Tibial artery (tissue), 4 donors: ENCODE results near the gene BRF1.

Source experiments
- DNase-seq, 2 donors: peaks; one replicate each; pipeline ENCODE4 v3.0.0-alpha.2; 2019
- H3K27ac ChIP-seq, 2 donors: fragments of 200-600 bp; sonication (generic) in 1 of 2; 1 replicate in 1 of 2; 2 replicates in 1 of 2; pipeline ENCODE4 v1.5.1; 2018 to 2019; ENCODE audit warnings: mild to moderate bottlenecking in 1 of 2
- H3K27me3 ChIP-seq, 2 donors: fragments of 200-600 bp; sonication (generic) in 1 of 2; one replicate each; pipeline versions ENCODE4 v1.5.1 to v1.6.0; 2016 to 2019
- H3K36me3 ChIP-seq, 3 donors: fragments of 200-600 bp; sonication (generic) in 2 of 3; one replicate each; pipeline ENCODE4 v1.5.1; 2016 to 2019; ENCODE audit warnings: mild to moderate bottlenecking in 2 of 3
- H3K4me1 ChIP-seq, 4 donors: fragments of 200-600 bp; sonication (generic) in 2 of 4; 1 replicate in 3 of 4; 2 replicates in 1 of 4; pipeline ENCODE4 v1.5.1; 2016 to 2019
- H3K4me3 ChIP-seq, 2 donors: fragments of 200-600 bp; sonication (generic) in 1 of 2; 1 replicate in 1 of 2; 2 replicates in 1 of 2; pipeline ENCODE4 v1.5.1; 2018 to 2019; ENCODE audit warnings: mild to moderate bottlenecking in 2 of 2
- H3K9me3 ChIP-seq, 3 donors: fragments of 200-600 bp; sonication (generic) in 1 of 3; one replicate each; pipeline ENCODE4 v1.5.1; 2016 to 2019
- CTCF ChIP-seq, 2 experiments: fragments of 200-600 bp in 1 of 2; fragments of 450-650 bp in 1 of 2; IDR thresholded peaks; one replicate each; pipeline ENCODE4 v1.5.1; 2017 to 2019; ENCODE audit warnings: antibody characterized with exemption in 2 of 2, mild to moderate bottlenecking in 1 of 2, moderate library complexity in 1 of 2
- intact Hi-C: fragments of 100-400 bp; cut with DNase I; formaldehyde crosslinking; loops from one replicate; pipeline ENCODE4 v1.15.0; 2023; ENCODE audit warnings: low total_unique reads

The BRF1 gene

GRCh38 chr14:105219753-105220152 lies 81.0 kb downstream of the BRF1 start:
- no peak for DNase-seq
- Histone ChIP-seq H3K4me1 (no peaks in the 10 kb centered on the region), H3K4me3 (no peak overlapping the region), H3K27ac (no peak overlapping the region), H3K9me3 (no peaks in the 10 kb centered on the region), H3K36me3 (peaks cover 42 to 87% (median 79%) of the 10 kb centered on the region in 3 donors), H3K27me3 (no peaks in the 10 kb centered on the region)
- intact Hi-C loops = no loop called here
- no peak for TF ChIP-seq CTCF (IDR thresholded peaks at IDR 0.05)

GRCh38 chr14:105219043-105219612 lies 81.7 kb downstream of the BRF1 start:
- no peak for TF ChIP-seq CTCF (IDR thresholded peaks at IDR 0.05)
- Histone ChIP-seq H3K4me1 (no peaks in the 10 kb centered on the region), H3K36me3 (peaks cover 41 to 86% (median 73%) of the 10 kb centered on the region in 3 donors), H3K27ac (no peak overlapping the region), H3K4me3 (no peak overlapping the region), H3K27me3 (no peaks in the 10 kb centered on the region), H3K9me3 (no peaks in the 10 kb centered on the region)
- no peak for DNase-seq
- intact Hi-C loops = no loop called here

GRCh38 chr14:105218611-105219010 lies 82.2 kb downstream of the BRF1 start:
- intact Hi-C loops = no loop called here

GRCh38 chr14:105217774-105218173 lies 83.0 kb downstream of the BRF1 start:
- intact Hi-C loops = no loop called here
- Histone ChIP-seq H3K27ac (no peak overlapping the region), H3K4me1 (no peaks in the 10 kb centered on the region), H3K9me3 (no peaks in the 10 kb centered on the region), H3K4me3 (no peak overlapping the region), H3K27me3 (no peaks in the 10 kb centered on the region), H3K36me3 (peaks cover 38 to 87% (median 64%) of the 10 kb centered on the region in 3 donors)
- no peak for TF ChIP-seq CTCF (IDR thresholded peaks at IDR 0.05)
- DNase-seq = no peak

More at GRCh38 chr14:105218611-105219010, 82.2 kb downstream of the BRF1 start:
- TF ChIP-seq CTCF (IDR thresholded peaks at IDR 0.05) = no peak
- H3K27ac ChIP-seq = no peak overlapping the region
- H3K4me1 ChIP-seq = no peaks in the 10 kb centered on the region
- H3K9me3 ChIP-seq = no peaks in the 10 kb centered on the region
- no peak for DNase-seq
- H3K27me3 ChIP-seq = no peaks in the 10 kb centered on the region
- no peak overlapping the region for H3K4me3 ChIP-seq
- H3K36me3 ChIP-seq = peaks cover 38 to 86% (median 68%) of the 10 kb centered on the region in 3 donors

GRCh38 chr14:105216490-105217247 lies 84.1 kb downstream of the BRF1 start:
- no peaks in the 10 kb centered on the region for H3K4me1 ChIP-seq
- H3K36me3 ChIP-seq = peaks cover 38 to 91% (median 65%) of the 10 kb centered on the region in 3 donors
- no peak overlapping the region for H3K27ac ChIP-seq
- H3K9me3 ChIP-seq = no peaks in the 10 kb centered on the region
- intact Hi-C loops = no loop called here
- TF ChIP-seq CTCF (IDR thresholded peaks at IDR 0.05) = no peak
- no peaks in the 10 kb centered on the region for H3K27me3 ChIP-seq
- no peak overlapping the region for H3K4me3 ChIP-seq
- DNase-seq = no peak
